Measurements from ENCODE around the gene CPLANE1. TPM values are rescaled to one million over a fixed set of nuclear protein-coding genes. Genes with fewer than 3 reads are reported as not detected.
A peak's percentile ranks its signal among the peaks of the same experiment; 100 is the strongest.
"Not testable (repeated sequence)": the region's sequence is repeated elsewhere in the genome, so short reads cannot be mapped to it uniquely, and the experiment has no call there.

Gene CPLANE1
- 10 to 100 TPM; 53.9 to 81.7 (median 62.9) TPM for total RNA-seq

GRCh38 chr5:37248970-37249814 lies at the start of gene CPLANE1:
TSS of gene CPLANE1 (minus strand) at chr5:37249376. CDS start at chr5:37247698, 1,678 bp downstream.
- Histone ChIP-seq H3K9me3 (no peaks in the 10 kb centered on the region), H3K36me3 (no peaks in the 10 kb centered on the region), H3K27me3 (no peaks in the 10 kb centered on the region), H3K4me1 (peaks cover 22 to 31% of the 10 kb centered on the region in 2 donors), H3K27ac (peak within 1 kb of the TSS; percentile 90 to 96 (median 93)), H3K4me3 (replicated peaks in 1 of 3) (peak within 1 kb of the TSS; percentile 65 to 89 (median 76))
- peak in 2 of 6 experiments; percentile 5 to 19 for TF ChIP-seq CTCF (IDR thresholded peaks at IDR 0.05)
- peak; percentile 18 to 94 for TF ChIP-seq POLR2A (IDR thresholded peaks at IDR 0.05)
- WGBS, 2 donors, result 1 to 3% methylated on average over 29 to 55 of the region's 88 CpGs
- intact Hi-C loops (cut with DNase I), result no loop called here
- DNase-seq, result peak; percentile 86 to 87

GRCh38 chr5:37296313-37296712 lies 47.1 kb upstream of the CPLANE1 start:
- H3K27ac ChIP-seq; H3K4me3 ChIP-seq (replicated peaks in 1 of 3); H3K9me3 ChIP-seq; H3K4me1 ChIP-seq; DNase-seq; H3K27me3 ChIP-seq; intact Hi-C loops (cut with DNase I): not testable (repeated sequence)
- H3K36me3 ChIP-seq, result peaks cover 4 to 36% of the 10 kb centered on the region in 2 donors
- 86 to 90% methylated on average over 7 of the region's 7 CpGs for WGBS, 2 donors

GRCh38 chr5:37283214-37283820 lies 34.1 kb upstream of the CPLANE1 start:
- Histone ChIP-seq H3K4me3 (replicated peaks in 1 of 3) (no peak overlapping the region), H3K27me3 (no peaks in the 10 kb centered on the region), H3K9me3 (no peaks in the 10 kb centered on the region), H3K4me1 (no peaks in the 10 kb centered on the region), H3K27ac (no peak overlapping the region), H3K36me3 (no peaks in the 10 kb centered on the region)
- intact Hi-C loops (cut with DNase I), result no loop called here
- TF ChIP-seq CTCF (IDR thresholded peaks at IDR 0.05) (no peak), POLR2A (IDR thresholded peaks at IDR 0.05) (no peak)
- WGBS, 2 donors, result 94 to 100% methylated on average over 4 to 5 of the region's 5 CpGs
- DNase-seq, result no peak

GRCh38 chr5:37275511-37275910 lies 26.3 kb upstream of the CPLANE1 start:
- Histone ChIP-seq H3K4me1 (peaks cover 0 to 5% of the 10 kb centered on the region in 2 donors), H3K27ac (no peak overlapping the region), H3K27me3 (no peaks in the 10 kb centered on the region), H3K9me3 (no peaks in the 10 kb centered on the region), H3K36me3 (no peaks in the 10 kb centered on the region), H3K4me3 (replicated peaks in 1 of 3) (no peak overlapping the region)
- TF ChIP-seq POLR2A (IDR thresholded peaks at IDR 0.05) (no peak), CTCF (IDR thresholded peaks at IDR 0.05) (no peak)
- WGBS, 2 donors, result 87 to 88% methylated on average over 2 of the region's 2 CpGs
- no peak for DNase-seq
- intact Hi-C loops (cut with DNase I), result no loop called here

GRCh38 chr5:37272511-37272910 lies 23.3 kb upstream of the CPLANE1 start:
- peak; percentile 59 to 76 for DNase-seq
- intact Hi-C loops (cut with DNase I), result no loop called here
- peak overlapping the region; percentile 24 to 57 (median 54) for H3K27ac ChIP-seq
- H3K27me3 ChIP-seq, result no peaks in the 10 kb centered on the region
- no peak overlapping the region for H3K4me3 ChIP-seq (replicated peaks in 1 of 3)
- TF ChIP-seq POLR2A (IDR thresholded peaks at IDR 0.05) (no peak), CTCF (IDR thresholded peaks at IDR 0.05) (no peak)
- no peaks in the 10 kb centered on the region for H3K9me3 ChIP-seq
- WGBS, 2 donors, result 58 to 61% methylated on average over 1 of the region's 1 CpG
- peaks cover 0 to 5% of the 10 kb centered on the region in 2 donors for H3K4me1 ChIP-seq
- H3K36me3 ChIP-seq, result no peaks in the 10 kb centered on the region

- H3K4me3 ChIP-seq (replicated peaks in 1 of 3); H3K9me3 ChIP-seq; H3K27ac ChIP-seq; DNase-seq; H3K36me3 ChIP-seq; intact Hi-C loops (cut with DNase I); H3K4me1 ChIP-seq; H3K27me3 ChIP-seq: not testable (repeated sequence)
Measured at GRCh38 chr5:37268100-37268499, 18.9 kb upstream of the CPLANE1 start.

All from thyroid gland (tissue), 4 donors.